ENCODE data around the gene ZNF526.

The ZNF526 gene

GRCh38 chr19:42219812-42220750 is at the start of gene ZNF526:
TSS of gene ZNF526 (plus strand) at chr19:42220312. CDS start at chr19:42224404, 4,092 bp downstream.
- DNase-seq: peak; percentile 97 to 98

- no peak for DNase-seq
Measured at GRCh38 chr19:42170715-42171114, 49.4 kb upstream of the ZNF526 start.

GRCh38 chr19:42172261-42172660 is 47.9 kb upstream of the ZNF526 start:
- no peak for DNase-seq

GRCh38 chr19:42173695-42174094 is 46.4 kb upstream of the ZNF526 start:
- DNase-seq: no peak

GRCh38 chr19:42174188-42174587 is 45.9 kb upstream of the ZNF526 start:
- DNase-seq: no peak

GRCh38 chr19:42174958-42175734 is 45.0 kb upstream of the ZNF526 start:
- no peak for DNase-seq

- no peak for DNase-seq
Measured at GRCh38 chr19:42175952-42176648, 44.0 kb upstream of the ZNF526 start.

- DNase-seq: no peak
Measured at GRCh38 chr19:42176649-42176989, 43.5 kb upstream of the ZNF526 start.

- DNase-seq: peak; percentile 40 to 61
Measured at GRCh38 chr19:42176990-42177685, 43.0 kb upstream of the ZNF526 start.

- no peak for DNase-seq
Measured at GRCh38 chr19:42177686-42178019, 42.5 kb upstream of the ZNF526 start.

- no peak for DNase-seq
Measured at GRCh38 chr19:42178791-42179674, 41.1 kb upstream of the ZNF526 start.

- DNase-seq: peak; percentile 65 to 91
Measured at GRCh38 chr19:42184401-42184861, 35.7 kb upstream of the ZNF526 start.

GRCh38 chr19:42185277-42185676 is 34.8 kb upstream of the ZNF526 start:
- peak in 1 of 2 donors; percentile 14 for DNase-seq

GRCh38 chr19:42188665-42189064 is 31.4 kb upstream of the ZNF526 start:
- DNase-seq: no peak

GRCh38 chr19:42189133-42189532 is 31.0 kb upstream of the ZNF526 start:
- DNase-seq: no peak

- no peak for DNase-seq
Measured at GRCh38 chr19:42191330-42191729, 28.8 kb upstream of the ZNF526 start.

GRCh38 chr19:42191855-42192254 is 28.3 kb upstream of the ZNF526 start:
- peak; percentile 57 to 76 for DNase-seq

- no peak for DNase-seq
Measured at GRCh38 chr19:42193294-42193693, 26.8 kb upstream of the ZNF526 start.

GRCh38 chr19:42193706-42194105 is 26.4 kb upstream of the ZNF526 start:
- no peak for DNase-seq

GRCh38 chr19:42196011-42197001 is 23.8 kb upstream of the ZNF526 start:
- DNase-seq: no peak

Data from inflammatory macrophage treated with lipopolysaccharide for 1 hour (primary cell).